DND-41 (cell line): ENCODE data around the gene PEAK1.

Experiments used
- ATAC-seq: fragments of 200-7000 bp; cut with Tn5 transposase; 3 replicates; pipeline ENCODE4 v1.9.1; 2021; ENCODE audit warnings: low read depth; ENCODE audit not compliant: insufficient read depth
- DNase-seq: peaks from one replicate; pipeline ENCODE4 v3.0.0-alpha.2; 2020
- H2AFZ ChIP-seq: 2 replicates; pipeline ENCODE4 v1.6.0; 2012; ENCODE audit warnings: low read depth, low read length
- H3K27ac ChIP-seq: 2 replicates; pipeline ENCODE4 v1.5.1; 2012; ENCODE audit warnings: low read length, inconsistent platforms
- H3K27me3 ChIP-seq: fragments of 200-600 bp; sonication (generic); 2 replicates; pipeline ENCODE4 v1.6.0; 2012; ENCODE audit warnings: low read length, mild to moderate bottlenecking, inconsistent platforms; ENCODE audit not compliant: insufficient read depth, poor library complexity
- H3K36me3 ChIP-seq: 2 replicates; pipeline ENCODE4 v1.5.1; 2012; ENCODE audit warnings: low read length, inconsistent platforms; ENCODE audit not compliant: insufficient read depth
- H3K4me1 ChIP-seq: 2 replicates; pipeline ENCODE4 v1.5.1; 2012; ENCODE audit warnings: mild to moderate bottlenecking, low read length; ENCODE audit not compliant: insufficient read depth
- H3K4me2 ChIP-seq: 2 replicates; pipeline ENCODE4 v1.6.0; 2012; ENCODE audit warnings: mild to moderate bottlenecking, moderate library complexity, low read length, inconsistent platforms; ENCODE audit not compliant: insufficient read depth
- H3K4me3 ChIP-seq, 2 experiments: fragments of 200-600 bp in 1 of 2; shearing (Covaris generic) in 1 of 2; 2 replicates each; pipeline ENCODE4 v1.5.1; 2012 to 2016; ENCODE audit warnings: inconsistent platforms in 2 of 2, low read length in 2 of 2, mild to moderate bottlenecking in 2 of 2, low read depth in 1 of 2, moderate library complexity in 1 of 2
- H3K79me2 ChIP-seq: 2 replicates; pipeline ENCODE4 v1.6.0; 2012; ENCODE audit warnings: low read length, inconsistent platforms; ENCODE audit not compliant: insufficient read depth
- H3K9ac ChIP-seq: 2 replicates; pipeline ENCODE4 v1.6.0; 2012; ENCODE audit warnings: low read depth, mild to moderate bottlenecking, inconsistent platforms, low read length, moderate library complexity
- H3K9me3 ChIP-seq: 2 replicates; pipeline ENCODE4 v1.5.1; 2012; ENCODE audit warnings: low read length, moderate library complexity, mild to moderate bottlenecking, inconsistent platforms; ENCODE audit not compliant: insufficient read depth, severe bottlenecking
- H4K20me1 ChIP-seq: 2 replicates; pipeline ENCODE4 v1.6.0; 2012; ENCODE audit warnings: low read length; ENCODE audit not compliant: insufficient read depth
- CTCF ChIP-seq: IDR thresholded peaks from 2 replicates; pipeline ENCODE4 v1.5.1; 2012; ENCODE audit warnings: borderline replicate concordance, low read length, moderate library complexity, mild to moderate bottlenecking; ENCODE audit not compliant: poor library complexity, severe bottlenecking; ENCODE audit errors: extremely low read depth
- EZH2 ChIP-seq: IDR thresholded peaks from 3 replicates; pipeline ENCODE4 v1.6.1; 2012; ENCODE audit warnings: borderline replicate concordance, low read depth, mild to moderate bottlenecking, moderate library complexity, low read length, inconsistent platforms; ENCODE audit not compliant: severe bottlenecking

Gene PEAK1

GRCh38 chr15:77309392-77309791 lies 110.5 kb downstream of the PEAK1 start:
- Histone ChIP-seq H3K9ac (no peak overlapping the region), H3K4me2 (no peak overlapping the region), H3K9me3 (no peaks in the 10 kb centered on the region), H3K27ac (no peak overlapping the region), H3K79me2 (no peaks in the 10 kb centered on the region), H3K4me3 (no peak overlapping the region), H2AFZ (no peak overlapping the region), H3K36me3 (no peaks in the 10 kb centered on the region), H3K27me3 (no peaks in the 10 kb centered on the region), H3K4me1 (no peaks in the 10 kb centered on the region), H4K20me1 (no peaks in the 10 kb centered on the region)
- ATAC-seq (no peak), DNase-seq (no peak)
- TF ChIP-seq CTCF (no peak), EZH2 (no peak)

- ATAC-seq = no peak
- Histone ChIP-seq H3K36me3 (no peaks in the 10 kb centered on the region), H3K27ac (no peak overlapping the region), H3K27me3 (no peaks in the 10 kb centered on the region), H2AFZ (no peak overlapping the region), H3K4me3 (no peak overlapping the region), H3K4me2 (no peak overlapping the region), H4K20me1 (no peaks in the 10 kb centered on the region), H3K4me1 (no peaks in the 10 kb centered on the region), H3K9ac (no peak overlapping the region), H3K79me2 (no peaks in the 10 kb centered on the region), H3K9me3 (no peaks in the 10 kb centered on the region)
- DNase-seq = no peak
- no peak for TF ChIP-seq EZH2
- TF ChIP-seq CTCF = no peak
Observed at GRCh38 chr15:77305953-77306352, 114.0 kb downstream of the PEAK1 start.

- H3K9me3 ChIP-seq = no peaks in the 10 kb centered on the region
- no peak overlapping the region for H2AFZ ChIP-seq
- no peaks in the 10 kb centered on the region for H3K79me2 ChIP-seq
- DNase-seq = no peak
- H3K27me3 ChIP-seq = no peaks in the 10 kb centered on the region
- no peak overlapping the region for H3K4me3 ChIP-seq
- H3K4me2 ChIP-seq = no peak overlapping the region
- no peaks in the 10 kb centered on the region for H3K4me1 ChIP-seq
- H3K9ac ChIP-seq = no peak overlapping the region
- no peaks in the 10 kb centered on the region for H4K20me1 ChIP-seq
- H3K27ac ChIP-seq = no peak overlapping the region
- ATAC-seq = no peak
- no peaks in the 10 kb centered on the region for H3K36me3 ChIP-seq
- no peak for TF ChIP-seq CTCF
- TF ChIP-seq EZH2 = no peak
Observed at GRCh38 chr15:77296773-77297337, 123.0 kb downstream of the PEAK1 start.

- no peak for TF ChIP-seq CTCF
- no peak for TF ChIP-seq EZH2
- Histone ChIP-seq H3K9me3 (no peaks in the 10 kb centered on the region), H4K20me1 (no peaks in the 10 kb centered on the region), H3K27me3 (no peaks in the 10 kb centered on the region), H2AFZ (no peak overlapping the region), H3K4me3 (no peak overlapping the region), H3K4me1 (no peaks in the 10 kb centered on the region), H3K79me2 (0 out of 2 replicates have a peak, but pooled peaks cover 3% of the 10 kb centered on the region), H3K9ac (no peak overlapping the region), H3K27ac (no peak overlapping the region), H3K4me2 (no peak overlapping the region), H3K36me3 (no peaks in the 10 kb centered on the region)
- ATAC-seq = no peak
- DNase-seq = no peak
Observed at GRCh38 chr15:77295446-77295845, 124.5 kb downstream of the PEAK1 start.
